ENCODE data around the gene SKAP1.

SKAP1 gene

GRCh38 chr17:48470388-48471034, 40.5 kb upstream of the SKAP1 start:
- no peak overlapping the region for H3K27ac ChIP-seq
- TF ChIP-seq, protein P1, sequence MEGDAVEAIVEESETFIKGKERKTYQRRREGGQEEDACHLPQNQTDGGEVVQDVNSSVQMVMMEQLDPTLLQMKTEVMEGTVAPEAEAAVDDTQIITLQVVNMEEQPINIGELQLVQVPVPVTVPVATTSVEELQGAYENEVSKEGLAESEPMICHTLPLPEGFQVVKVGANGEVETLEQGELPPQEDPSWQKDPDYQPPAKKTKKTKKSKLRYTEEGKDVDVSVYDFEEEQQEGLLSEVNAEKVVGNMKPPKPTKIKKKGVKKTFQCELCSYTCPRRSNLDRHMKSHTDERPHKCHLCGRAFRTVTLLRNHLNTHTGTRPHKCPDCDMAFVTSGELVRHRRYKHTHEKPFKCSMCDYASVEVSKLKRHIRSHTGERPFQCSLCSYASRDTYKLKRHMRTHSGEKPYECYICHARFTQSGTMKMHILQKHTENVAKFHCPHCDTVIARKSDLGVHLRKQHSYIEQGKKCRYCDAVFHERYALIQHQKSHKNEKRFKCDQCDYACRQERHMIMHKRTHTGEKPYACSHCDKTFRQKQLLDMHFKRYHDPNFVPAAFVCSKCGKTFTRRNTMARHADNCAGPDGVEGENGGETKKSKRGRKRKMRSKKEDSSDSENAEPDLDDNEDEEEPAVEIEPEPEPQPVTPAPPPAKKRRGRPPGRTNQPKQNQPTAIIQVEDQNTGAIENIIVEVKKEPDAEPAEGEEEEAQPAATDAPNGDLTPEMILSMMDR (conservative IDR thresholded peaks at IDR 0.05): peak; percentile 8; the same call in 1 of the 2 replicates
- TF ChIP-seq ZFX (IDR thresholded peaks at IDR 0.05): no peak

DNA sequence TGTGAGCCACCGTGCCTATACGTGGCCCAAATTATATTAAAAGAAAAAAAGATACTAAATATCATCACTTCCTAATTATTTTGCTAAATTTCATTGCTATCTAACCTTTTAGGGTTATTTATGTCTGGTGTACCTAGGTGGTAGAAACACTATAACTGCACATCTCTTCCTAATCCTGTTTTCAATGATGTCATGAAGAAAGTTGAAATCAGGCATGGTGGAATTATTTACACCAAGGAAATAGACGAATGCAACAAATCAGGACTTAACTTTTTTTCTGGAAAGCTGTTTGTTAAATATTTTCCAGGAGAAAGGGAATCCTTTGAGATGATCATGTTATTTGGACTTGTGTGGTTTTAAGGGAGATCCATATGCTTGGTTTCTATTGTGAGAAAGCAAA, 39.2 kb upstream of the SKAP1 start:
- no peak for TF ChIP-seq ZFX (IDR thresholded peaks at IDR 0.05)
- TF ChIP-seq, protein P1 (conservative IDR thresholded peaks at IDR 0.05): no peak
- no peak overlapping the region for H3K27ac ChIP-seq

- TF ChIP-seq ZFX (IDR thresholded peaks at IDR 0.05): no peak
- TF ChIP-seq, protein P1 (conservative IDR thresholded peaks at IDR 0.05): no peak
- no peak overlapping the region for H3K27ac ChIP-seq
These were observed 38.3 kb upstream of the SKAP1 start for GRCh38 chr17:48468299-48468698.

GRCh38 chr17:48465884-48466283, 35.9 kb upstream of the SKAP1 start:
- no peak overlapping the region for H3K27ac ChIP-seq
- TF ChIP-seq ZFX (IDR thresholded peaks at IDR 0.05): no peak
- TF ChIP-seq, protein P1 (conservative IDR thresholded peaks at IDR 0.05): no peak

DNA sequence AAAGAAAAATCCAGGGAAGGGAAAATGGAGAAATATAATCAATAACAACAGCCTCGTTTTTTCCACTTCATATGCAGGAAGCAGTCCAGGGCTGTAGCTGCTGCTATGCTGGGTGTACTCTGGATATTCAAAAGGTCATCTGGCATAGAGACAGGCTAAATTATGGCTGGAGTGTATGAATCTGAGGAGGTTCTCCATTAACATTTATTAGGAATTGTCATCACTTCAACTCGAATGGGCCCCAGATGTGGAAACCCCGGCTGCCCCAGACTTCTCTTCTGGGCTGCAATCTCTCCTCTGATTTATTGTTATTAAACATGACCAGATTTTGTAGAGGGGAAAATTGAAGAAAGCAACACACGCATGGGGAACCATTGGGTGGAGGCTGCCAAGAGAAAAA, 33.5 kb upstream of the SKAP1 start:
- TF ChIP-seq, protein P1 (conservative IDR thresholded peaks at IDR 0.05): no peak
- TF ChIP-seq ZFX (IDR thresholded peaks at IDR 0.05): no peak
- no peak overlapping the region for H3K27ac ChIP-seq

- H3K27ac ChIP-seq: no peak overlapping the region
- TF ChIP-seq, protein P1 (conservative IDR thresholded peaks at IDR 0.05): no peak
- no peak for TF ChIP-seq ZFX (IDR thresholded peaks at IDR 0.05)
These were observed 32.9 kb upstream of the SKAP1 start for GRCh38 chr17:48462946-48463345.

DNA sequence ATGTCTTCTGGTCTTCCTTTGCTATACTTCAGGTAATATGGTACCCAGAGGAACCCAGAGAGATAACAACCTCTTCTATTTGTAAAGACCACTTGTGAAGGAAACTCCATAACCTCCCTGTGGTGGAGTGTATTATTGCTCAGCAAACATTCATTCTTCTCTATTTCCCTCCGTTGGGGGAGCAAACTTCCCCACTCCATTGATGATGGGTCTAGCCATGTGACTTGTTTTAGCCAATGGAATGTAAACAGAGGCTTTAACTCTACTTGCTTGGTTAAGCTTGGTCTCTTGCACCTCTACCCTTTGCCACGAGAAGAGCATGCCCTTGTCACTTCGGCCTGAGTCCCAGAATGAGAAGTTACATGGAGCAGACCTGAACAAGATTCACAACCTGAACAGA, 30.0 kb upstream of the SKAP1 start:
- no peak overlapping the region for H3K27ac ChIP-seq
- no peak for TF ChIP-seq ZFX (IDR thresholded peaks at IDR 0.05)
- TF ChIP-seq, protein P1 (conservative IDR thresholded peaks at IDR 0.05): no peak

Measured in C4-2B (cell line).